ENCODE results near the gene POLR2M.

- TF ChIP-seq POLR2A (IDR thresholded peaks at IDR 0.05; ENCODE audit: low read depth, low read length) (no peak), TAF1 (IDR thresholded peaks at IDR 0.05; ENCODE audit: borderline replicate concordance, low read depth, low read length) (no peak)
Observed at GRCh38 chr15:57704441-57704840, 2.1 kb upstream of the POLR2M start.
